ENCODE results near the gene OR6C2.
"Not testable (repeated sequence)": the region's sequence is repeated elsewhere in the genome, so short reads cannot be mapped to it uniquely, and the experiment has no call there.

OR6C2 gene

GRCh38 chr12:55443776-55444175, at the start of gene OR6C2:
OR6C2 (plus strand) TSS chr12:55444076; CDS start chr12:55452214, 8,138 bp downstream.
- no peaks in the 10 kb centered on the region for H3K9me3 ChIP-seq (replicated peaks; ENCODE audit: insufficient read depth, low read length)
- H2AFZ ChIP-seq (ENCODE audit: low read length) = no peak within 1 kb of the TSS
- H3K9ac ChIP-seq (ENCODE audit: low read length) = no peak within 1 kb of the TSS
- no peaks in the 10 kb centered on the region for H3K9me2 ChIP-seq (replicated peaks; ENCODE audit: insufficient read depth, low read length)
- H3K27me3 ChIP-seq (replicated peaks; ENCODE audit: insufficient read depth, low read length) = no peaks in the 10 kb centered on the region
- H4K20me1 ChIP-seq (ENCODE audit: insufficient read depth, low read length) = no peaks in the 10 kb centered on the region
- no peak for DNase-seq
- no peak within 1 kb of the TSS for H3K4me3 ChIP-seq (ENCODE audit: low read length)
- TF ChIP-seq EZH2 (optimal IDR thresholded peaks at IDR 0.05; ENCODE audit: low read depth, low read length) = no peak
- no peaks in the 10 kb centered on the region for H3K4me1 ChIP-seq (ENCODE audit: low read length)
- H3K79me2 ChIP-seq (ENCODE audit: low read length) = no peaks in the 10 kb centered on the region
- no peak within 1 kb of the TSS for H3K4me2 ChIP-seq (ENCODE audit: low read depth, low read length)
- H3K36me3 ChIP-seq (replicated peaks; ENCODE audit: insufficient read depth, low read length) = no peaks in the 10 kb centered on the region
- no peak within 1 kb of the TSS for H3K27ac ChIP-seq (ENCODE audit: low read length)
- no peaks in the 10 kb centered on the region for H3F3A ChIP-seq (ENCODE audit: insufficient read depth, low read length)

- TF ChIP-seq EZH2phosphoT487 (IDR thresholded peaks at IDR 0.05; ENCODE audit: low read length) (no peak), EZH2 (optimal IDR thresholded peaks at IDR 0.05; ENCODE audit: low read depth, low read length) (no peak)
- TF ChIP-seq, protein P1, sequence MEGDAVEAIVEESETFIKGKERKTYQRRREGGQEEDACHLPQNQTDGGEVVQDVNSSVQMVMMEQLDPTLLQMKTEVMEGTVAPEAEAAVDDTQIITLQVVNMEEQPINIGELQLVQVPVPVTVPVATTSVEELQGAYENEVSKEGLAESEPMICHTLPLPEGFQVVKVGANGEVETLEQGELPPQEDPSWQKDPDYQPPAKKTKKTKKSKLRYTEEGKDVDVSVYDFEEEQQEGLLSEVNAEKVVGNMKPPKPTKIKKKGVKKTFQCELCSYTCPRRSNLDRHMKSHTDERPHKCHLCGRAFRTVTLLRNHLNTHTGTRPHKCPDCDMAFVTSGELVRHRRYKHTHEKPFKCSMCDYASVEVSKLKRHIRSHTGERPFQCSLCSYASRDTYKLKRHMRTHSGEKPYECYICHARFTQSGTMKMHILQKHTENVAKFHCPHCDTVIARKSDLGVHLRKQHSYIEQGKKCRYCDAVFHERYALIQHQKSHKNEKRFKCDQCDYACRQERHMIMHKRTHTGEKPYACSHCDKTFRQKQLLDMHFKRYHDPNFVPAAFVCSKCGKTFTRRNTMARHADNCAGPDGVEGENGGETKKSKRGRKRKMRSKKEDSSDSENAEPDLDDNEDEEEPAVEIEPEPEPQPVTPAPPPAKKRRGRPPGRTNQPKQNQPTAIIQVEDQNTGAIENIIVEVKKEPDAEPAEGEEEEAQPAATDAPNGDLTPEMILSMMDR (IDR thresholded peaks at IDR 0.05; ENCODE audit: low read length) = no peak
- Histone ChIP-seq H3K9ac (ENCODE audit: low read length) (no peak overlapping the region), H3K27me3 (replicated peaks; ENCODE audit: insufficient read depth, low read length) (no peaks in the 10 kb centered on the region)
These were observed 47.5 kb upstream of the OR6C2 start for GRCh38 chr12:55396326-55396725.

GRCh38 chr12:55400229-55400628, 43.6 kb upstream of the OR6C2 start, which contains the start of gene OR6C65:
OR6C65 (plus strand) TSS chr12:55400529; CDS start chr12:55400529, 0 bp downstream.
- H3K79me2 ChIP-seq (ENCODE audit: low read length) = no peaks in the 10 kb centered on the region
- no peak for DNase-seq
- H3K36me3 ChIP-seq (replicated peaks; ENCODE audit: insufficient read depth, low read length) = no peaks in the 10 kb centered on the region
- TF ChIP-seq EZH2phosphoT487 (IDR thresholded peaks at IDR 0.05; ENCODE audit: low read length) (no peak), EZH2 (optimal IDR thresholded peaks at IDR 0.05; ENCODE audit: low read depth, low read length) (no peak)
- TF ChIP-seq, protein P1 (IDR thresholded peaks at IDR 0.05; ENCODE audit: low read length) = no peak
- H3K4me3 ChIP-seq (ENCODE audit: low read length) = no peak within 1 kb of the TSS
- no peaks in the 10 kb centered on the region for H4K20me1 ChIP-seq (ENCODE audit: insufficient read depth, low read length)
- H3F3A ChIP-seq (ENCODE audit: insufficient read depth, low read length) = no peaks in the 10 kb centered on the region
- H3K4me2 ChIP-seq (ENCODE audit: low read depth, low read length) = no peak within 1 kb of the TSS
- no peak within 1 kb of the TSS for H3K9ac ChIP-seq (ENCODE audit: low read length)
- H3K27ac ChIP-seq (ENCODE audit: low read length) = no peak within 1 kb of the TSS
- no peak within 1 kb of the TSS for H2AFZ ChIP-seq (ENCODE audit: low read length)
- H3K9me2 ChIP-seq (replicated peaks; ENCODE audit: insufficient read depth, low read length) = no peaks in the 10 kb centered on the region
- no peaks in the 10 kb centered on the region; the same call in 1 of the 2 replicates for H3K4me1 ChIP-seq (ENCODE audit: low read length)
- H3K9me3 ChIP-seq (replicated peaks; ENCODE audit: insufficient read depth, low read length) = no peaks in the 10 kb centered on the region
- H3K27me3 ChIP-seq (replicated peaks; ENCODE audit: insufficient read depth, low read length) = no peaks in the 10 kb centered on the region

More at GRCh38 chr12:55396326-55396725, 47.5 kb upstream of the OR6C2 start:
- no peaks in the 10 kb centered on the region for H3K36me3 ChIP-seq (replicated peaks; ENCODE audit: insufficient read depth, low read length)
- H3K9me3 ChIP-seq (replicated peaks; ENCODE audit: insufficient read depth, low read length) = no peaks in the 10 kb centered on the region
- H3F3A ChIP-seq (ENCODE audit: insufficient read depth, low read length) = no peaks in the 10 kb centered on the region
- H4K20me1 ChIP-seq (ENCODE audit: insufficient read depth, low read length) = no peaks in the 10 kb centered on the region
- H3K79me2 ChIP-seq (ENCODE audit: low read length) = no peaks in the 10 kb centered on the region
- no peak overlapping the region for H3K4me3 ChIP-seq (ENCODE audit: low read length)
- no peaks in the 10 kb centered on the region for H3K9me2 ChIP-seq (replicated peaks; ENCODE audit: insufficient read depth, low read length)
- H3K4me1 ChIP-seq (ENCODE audit: low read length) = no peaks in the 10 kb centered on the region
- no peak overlapping the region for H3K27ac ChIP-seq (ENCODE audit: low read length)
- no peak overlapping the region for H2AFZ ChIP-seq (ENCODE audit: low read length)
- no peak for DNase-seq
- no peak overlapping the region for H3K4me2 ChIP-seq (ENCODE audit: low read depth, low read length)

- no peaks in the 10 kb centered on the region for H4K20me1 ChIP-seq (ENCODE audit: insufficient read depth, low read length)
- H3K27ac ChIP-seq (ENCODE audit: low read length) = no peak overlapping the region
- H3K9me3 ChIP-seq (replicated peaks; ENCODE audit: insufficient read depth, low read length) = no peaks in the 10 kb centered on the region
- H3K36me3 ChIP-seq (replicated peaks; ENCODE audit: insufficient read depth, low read length) = no peaks in the 10 kb centered on the region
- no peak for TF ChIP-seq EZH2 (optimal IDR thresholded peaks at IDR 0.05; ENCODE audit: low read depth, low read length)
- TF ChIP-seq EZH2phosphoT487 (IDR thresholded peaks at IDR 0.05; ENCODE audit: low read length) = no peak
- TF ChIP-seq, protein P1 (IDR thresholded peaks at IDR 0.05; ENCODE audit: low read length) = no peak
- no peak overlapping the region for H3K4me2 ChIP-seq (ENCODE audit: low read depth, low read length)
- H3K79me2 ChIP-seq (ENCODE audit: low read length) = no peaks in the 10 kb centered on the region
- H3K27me3 ChIP-seq (replicated peaks; ENCODE audit: insufficient read depth, low read length) = no peaks in the 10 kb centered on the region
- no peak overlapping the region for H3K9ac ChIP-seq (ENCODE audit: low read length)
- H2AFZ ChIP-seq (ENCODE audit: low read length) = no peak overlapping the region
- H3K4me1 ChIP-seq (ENCODE audit: low read length) = no peaks in the 10 kb centered on the region
- H3K9me2 ChIP-seq (replicated peaks; ENCODE audit: insufficient read depth, low read length) = no peaks in the 10 kb centered on the region
- DNase-seq = no peak
- H3K4me3 ChIP-seq (ENCODE audit: low read length) = no peak overlapping the region
- no peaks in the 10 kb centered on the region for H3F3A ChIP-seq (ENCODE audit: insufficient read depth, low read length)
These were observed 36.0 kb upstream of the OR6C2 start for GRCh38 chr12:55407866-55408265.

- H3K36me3 ChIP-seq (replicated peaks; ENCODE audit: insufficient read depth, low read length); H3K27ac ChIP-seq (ENCODE audit: low read length); H3K27me3 ChIP-seq (replicated peaks; ENCODE audit: insufficient read depth, low read length); H3K9me3 ChIP-seq (replicated peaks; ENCODE audit: insufficient read depth, low read length); H3F3A ChIP-seq (ENCODE audit: insufficient read depth, low read length); H3K9me2 ChIP-seq (replicated peaks; ENCODE audit: insufficient read depth, low read length); DNase-seq; H4K20me1 ChIP-seq (ENCODE audit: insufficient read depth, low read length); H3K9ac ChIP-seq (ENCODE audit: low read length); H3K4me3 ChIP-seq (ENCODE audit: low read length); H2AFZ ChIP-seq (ENCODE audit: low read length); H3K4me2 ChIP-seq (ENCODE audit: low read depth, low read length); H3K79me2 ChIP-seq (ENCODE audit: low read length); H3K4me1 ChIP-seq (ENCODE audit: low read length): not testable (repeated sequence)
These were observed 34.7 kb upstream of the OR6C2 start for GRCh38 chr12:55409133-55409532.
